HG03558 (cell line): ENCODE results near the gene KRTAP10-1.

Source experiments
- ATAC-seq: cut with Tn5 transposase; IDR thresholded peaks from one replicate; pipeline ENCODE4 v1.9.1; 2021; ENCODE audit warnings: moderate number of reproducible peaks; ENCODE audit not compliant: unreplicated experiment; ENCODE audit errors: extremely low read depth

Gene KRTAP10-1

GRCh38 chr21:44530903-44531605 is 8.9 kb downstream of the KRTAP10-1 start:
- ATAC-seq: no peak

- ATAC-seq: no peak
These were observed 9.6 kb downstream of the KRTAP10-1 start for GRCh38 chr21:44530221-44530902.

GRCh38 chr21:44529503-44530125 is 10.4 kb downstream of the KRTAP10-1 start:
- no peak for ATAC-seq

- ATAC-seq: no peak
These were observed 11.0 kb downstream of the KRTAP10-1 start for GRCh38 chr21:44529011-44529421.

GRCh38 chr21:44528634-44528995 is 11.4 kb downstream of the KRTAP10-1 start:
- ATAC-seq: no peak

- ATAC-seq: no peak
These were observed 11.9 kb downstream of the KRTAP10-1 start for GRCh38 chr21:44527983-44528633.

- no peak for ATAC-seq
These were observed 12.6 kb downstream of the KRTAP10-1 start for GRCh38 chr21:44527156-44527982.

GRCh38 chr21:44526096-44526997 is 13.6 kb downstream of the KRTAP10-1 start:
- no peak for ATAC-seq

- ATAC-seq: no peak
These were observed 14.5 kb downstream of the KRTAP10-1 start for GRCh38 chr21:44525391-44526095.

- ATAC-seq: no peak
These were observed 15.3 kb downstream of the KRTAP10-1 start for GRCh38 chr21:44524414-44525371.

- ATAC-seq: no peak
These were observed 16.2 kb downstream of the KRTAP10-1 start for GRCh38 chr21:44523567-44524413.

GRCh38 chr21:44522753-44523204 is 17.2 kb downstream of the KRTAP10-1 start:
- no peak for ATAC-seq

GRCh38 chr21:44521928-44522752 is 17.9 kb downstream of the KRTAP10-1 start:
- no peak for ATAC-seq

GRCh38 chr21:44521301-44521927 is 18.6 kb downstream of the KRTAP10-1 start:
- no peak for ATAC-seq
